HG03457 (cell line): ENCODE data around the gene TEX26.

Source experiments
- ATAC-seq: cut with Tn5 transposase; IDR thresholded peaks from one replicate; pipeline ENCODE4 v1.9.1; 2021; ENCODE audit warnings: moderate number of reproducible peaks; ENCODE audit not compliant: unreplicated experiment

The TEX26 gene

DNA sequence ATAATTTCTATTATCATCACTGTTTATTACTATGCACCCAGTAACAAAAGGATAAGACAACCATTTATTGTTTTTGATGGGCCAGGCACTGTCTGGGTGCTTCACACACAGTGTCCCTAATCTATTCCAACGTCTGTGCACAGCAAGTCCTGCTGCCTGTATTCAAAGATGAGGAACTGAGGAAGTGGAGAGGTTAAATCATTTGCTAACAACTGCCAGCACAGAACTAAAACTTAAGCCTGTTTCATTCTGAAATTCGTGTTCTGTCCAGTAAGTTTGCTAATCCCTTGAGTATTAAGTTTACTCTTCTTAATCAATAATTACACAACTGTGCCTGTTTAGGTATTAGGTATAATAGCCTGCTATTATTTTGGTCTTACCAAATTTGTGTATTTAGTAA, 41.9 kb downstream of the TEX26 start:
- ATAC-seq = no peak

DNA sequence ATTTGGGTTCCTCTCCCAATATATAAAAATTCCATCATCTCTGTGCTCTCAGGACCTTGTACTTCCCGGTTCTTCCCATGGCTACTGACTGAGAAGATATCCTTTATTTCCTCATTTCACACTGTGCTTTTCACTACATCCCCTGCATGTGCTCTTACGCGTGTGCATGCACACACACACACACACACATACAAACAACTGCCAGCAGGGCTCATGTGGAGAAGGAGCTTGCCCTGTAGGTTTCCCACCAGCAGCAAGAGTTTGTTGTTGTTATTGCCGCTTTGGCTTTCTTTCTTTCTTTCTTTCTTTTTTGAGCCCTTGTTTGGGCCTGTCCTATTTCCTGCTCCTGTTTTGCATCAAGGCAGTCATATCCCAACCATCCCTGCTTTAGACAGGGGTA, 43.6 kb downstream of the TEX26 start:
- ATAC-seq = no peak

DNA sequence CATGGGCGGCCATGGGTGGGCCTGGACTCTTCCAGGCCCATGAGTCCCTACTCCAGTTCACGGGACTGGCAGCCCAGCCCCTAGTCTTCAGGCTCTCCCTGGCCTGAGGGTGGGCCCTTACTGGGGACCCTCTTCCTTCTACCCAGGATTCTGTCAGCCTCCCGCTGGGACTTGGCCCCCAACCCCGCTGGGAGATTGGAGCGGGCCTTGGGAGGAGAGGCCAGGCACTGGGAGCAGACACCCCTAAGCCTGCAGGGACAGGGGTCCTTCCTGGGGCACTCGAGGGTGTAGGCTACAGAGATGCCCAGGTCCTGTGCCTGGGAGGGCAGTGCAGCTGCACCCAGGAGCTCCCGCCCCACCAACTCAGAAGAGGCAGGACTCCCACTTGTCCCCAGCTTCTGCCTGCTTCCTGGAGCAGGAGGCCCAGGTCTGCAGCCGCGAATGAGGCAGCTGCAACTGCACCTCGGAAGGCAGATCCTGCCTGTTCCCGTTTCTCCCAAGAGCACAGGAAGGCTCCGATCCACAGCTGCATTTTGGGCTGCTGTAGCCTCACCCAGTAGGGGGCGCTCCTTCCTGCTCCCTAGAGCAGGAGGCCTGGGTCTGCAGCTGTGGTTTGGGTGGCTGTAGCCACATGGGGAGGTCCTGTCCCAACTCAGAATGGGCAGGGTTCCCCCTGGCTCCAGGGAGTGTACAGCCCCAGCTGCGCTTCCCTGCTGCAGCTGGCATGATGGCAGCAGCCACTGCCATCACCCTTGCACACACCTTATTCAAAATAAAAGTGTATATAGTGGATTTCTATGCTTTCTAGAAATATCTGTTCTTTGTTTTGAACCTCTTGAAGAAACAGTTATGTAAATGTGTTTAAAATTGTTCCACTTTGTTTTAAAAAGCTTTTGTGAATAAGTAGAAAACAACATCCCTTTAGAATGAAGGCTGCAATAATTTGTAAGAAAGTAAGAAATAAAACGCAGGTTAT, 46.8 kb downstream of the TEX26 start:
- no peak for ATAC-seq

DNA sequence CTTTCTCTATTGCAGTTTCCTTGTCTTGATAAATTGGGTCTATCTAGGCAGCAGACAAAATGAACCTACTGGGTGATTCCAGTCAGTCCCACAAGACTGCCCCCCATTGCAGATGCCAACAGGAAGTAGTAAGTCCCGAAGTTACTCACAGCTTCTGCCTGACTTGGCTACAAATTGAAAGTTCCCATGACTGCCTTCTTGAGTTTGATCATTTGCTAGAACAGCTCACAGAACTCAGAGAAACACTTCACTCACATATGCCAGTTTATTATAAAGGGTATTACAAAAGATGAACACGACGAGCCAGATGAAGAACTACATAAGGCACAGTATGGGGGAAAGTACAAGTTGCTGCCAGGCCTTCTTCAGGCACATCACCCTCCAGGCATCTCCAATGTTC, 50.0 kb downstream of the TEX26 start:
- no peak for ATAC-seq

DNA sequence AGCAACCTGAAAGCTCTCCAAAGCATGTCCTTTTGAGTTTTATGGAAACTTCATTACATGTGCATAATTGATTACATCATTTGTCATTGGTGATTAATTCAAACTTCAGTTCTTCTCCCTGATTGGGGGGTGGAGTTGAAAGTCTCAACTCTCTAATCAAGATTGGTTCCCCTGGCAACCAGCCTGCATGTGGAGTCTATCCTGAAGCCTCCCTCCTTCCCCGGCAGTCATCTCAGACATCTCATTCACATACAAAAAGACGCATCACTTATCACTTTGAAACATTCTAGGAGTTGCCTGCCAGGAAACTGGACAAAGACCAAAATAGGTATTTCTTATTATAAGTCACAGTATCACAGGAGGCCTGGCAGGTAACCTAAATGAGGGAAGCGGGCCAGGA, 50.5 kb downstream of the TEX26 start:
- no peak for ATAC-seq

DNA sequence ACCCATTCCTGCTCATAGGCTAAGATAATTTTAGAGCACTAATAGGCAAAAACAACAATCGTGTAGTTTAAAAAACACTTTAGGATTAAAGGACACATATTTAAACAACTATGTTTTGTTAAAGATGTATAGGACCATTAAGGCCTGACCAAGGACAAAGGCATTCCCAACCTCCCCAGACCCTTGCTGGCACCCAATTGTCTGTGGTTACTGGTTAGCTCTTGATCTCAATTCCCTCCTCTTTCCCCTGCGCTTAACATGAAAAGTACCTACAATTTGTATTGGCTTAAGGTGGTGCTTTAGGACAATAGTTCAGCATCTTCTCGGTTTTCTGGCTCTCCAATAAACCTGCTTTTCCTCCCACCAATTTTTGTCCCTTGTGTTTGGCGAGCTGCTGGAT, 51.0 kb downstream of the TEX26 start:
- no peak for ATAC-seq

DNA sequence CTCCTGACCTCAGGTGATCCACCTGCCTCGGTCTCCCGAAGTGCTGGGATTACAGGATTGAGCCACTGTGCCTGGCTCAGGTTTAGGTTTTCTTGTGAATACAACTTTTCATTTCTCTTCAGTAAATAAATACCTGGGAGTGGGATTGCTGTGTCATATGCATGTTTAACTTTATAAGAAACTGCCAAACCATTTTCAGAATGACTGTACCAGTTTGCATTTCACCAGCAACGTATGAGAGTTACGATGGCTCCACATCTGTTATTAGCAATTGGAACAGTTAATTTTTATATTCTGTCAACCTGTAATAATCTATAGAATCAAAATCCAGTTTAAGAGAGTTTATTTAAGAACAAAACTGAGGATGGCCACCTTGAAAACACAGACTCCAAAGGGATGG, 52.2 kb downstream of the TEX26 start:
- ATAC-seq = no peak

DNA sequence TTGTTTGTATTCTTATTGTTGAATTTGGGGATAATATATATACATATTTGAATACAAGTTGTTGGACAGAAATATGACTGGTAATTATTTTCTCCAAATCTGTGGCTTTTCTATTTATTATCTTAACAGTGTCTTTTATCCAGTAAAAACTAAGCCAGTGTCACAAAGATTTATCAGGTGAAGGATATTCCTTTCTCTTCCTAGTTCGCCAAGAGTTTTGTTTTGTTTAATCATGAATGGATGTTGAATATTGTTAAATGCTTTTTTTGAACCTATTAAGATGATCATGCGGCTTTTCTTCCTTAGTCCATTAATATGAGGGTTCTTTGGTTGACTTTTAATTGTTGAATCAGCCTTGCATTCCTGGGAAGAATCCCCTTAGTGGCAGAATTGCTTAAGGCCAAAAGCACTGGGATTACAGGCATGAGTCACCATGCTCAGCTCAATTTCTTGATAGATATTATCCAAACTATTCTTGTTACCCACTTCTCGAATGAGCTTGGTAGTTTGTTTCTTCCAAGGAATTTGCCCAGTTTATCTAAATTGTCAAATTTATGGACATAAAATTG, 53.3 kb downstream of the TEX26 start:
- no peak for ATAC-seq

DNA sequence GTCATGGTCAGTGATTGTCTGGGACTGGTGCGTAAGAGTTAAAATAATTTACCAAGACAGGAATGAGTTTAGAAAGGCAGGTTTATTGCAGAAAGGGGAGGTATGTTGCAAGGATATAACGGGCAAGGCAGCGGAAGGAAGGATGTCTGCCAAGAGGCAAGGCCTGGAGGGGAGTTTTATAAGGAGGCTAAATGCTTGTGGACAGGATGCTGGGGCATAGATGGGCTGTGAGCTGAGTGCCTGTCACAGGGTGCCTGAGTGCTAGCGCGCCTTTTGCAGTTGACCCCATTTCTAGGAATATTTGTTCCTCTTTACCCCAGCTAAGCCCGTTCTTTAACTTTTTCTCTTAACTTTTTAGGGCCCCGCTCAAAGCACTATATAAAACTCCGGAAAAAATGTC, 58.7 kb downstream of the TEX26 start:
- no peak for ATAC-seq

DNA sequence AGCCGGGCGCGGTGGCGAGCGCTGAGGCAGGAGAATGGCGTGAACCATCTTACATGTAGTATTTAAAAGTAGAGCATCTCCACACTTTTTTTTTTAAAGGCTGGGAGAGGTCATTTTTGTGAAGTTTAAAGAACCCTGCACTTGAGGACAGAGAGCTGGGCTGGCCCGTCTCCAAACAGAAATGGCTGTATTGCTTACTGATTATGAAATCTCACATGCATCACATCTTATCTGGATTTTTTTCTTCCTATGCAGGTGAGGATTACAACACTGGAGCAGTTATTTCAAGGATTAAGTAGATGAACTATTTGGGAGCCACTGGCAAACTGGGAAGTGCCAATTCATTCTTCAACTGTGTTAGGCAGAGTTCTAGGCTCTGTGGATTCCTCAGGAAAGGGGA, 59.5 kb downstream of the TEX26 start:
- ATAC-seq = no peak

DNA sequence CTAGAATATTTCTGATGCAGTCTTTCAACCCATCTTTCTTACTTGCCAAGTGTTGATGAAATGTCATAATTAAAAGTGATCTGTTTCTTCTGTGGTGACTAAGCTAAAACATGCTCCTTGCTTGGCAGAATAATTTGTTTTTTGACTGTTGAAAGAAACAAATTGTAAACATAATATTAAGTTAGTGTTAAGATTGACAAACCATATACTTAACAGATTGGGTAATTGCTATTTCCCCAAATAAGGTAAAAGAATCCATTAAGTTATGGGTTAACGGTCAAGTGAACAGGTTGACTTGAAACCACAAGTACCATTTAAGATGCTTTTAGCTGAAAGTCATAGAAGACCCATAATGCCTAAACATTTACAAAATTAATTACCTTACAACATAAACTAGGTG, 62.9 kb downstream of the TEX26 start:
- ATAC-seq = no peak

DNA sequence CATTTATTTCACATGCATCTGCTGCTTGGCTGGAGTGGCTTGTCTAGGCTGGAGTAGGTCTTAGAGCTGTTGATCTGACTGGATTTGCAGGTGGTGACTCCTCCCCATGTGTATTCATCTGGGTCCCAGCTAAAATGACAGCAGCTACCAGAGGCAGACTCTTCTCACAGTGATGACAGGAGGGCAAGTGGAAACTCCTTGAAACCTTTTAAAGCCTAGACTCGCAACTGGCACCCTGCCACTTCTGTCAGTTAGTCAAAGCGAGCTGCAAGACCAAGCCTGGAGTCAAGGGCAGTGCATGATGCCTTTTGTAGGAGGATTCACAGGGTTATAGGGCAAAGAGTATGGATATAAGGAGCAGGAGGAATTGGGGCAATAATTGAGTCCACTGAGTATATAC, 65.2 kb downstream of the TEX26 start:
- ATAC-seq = no peak

DNA sequence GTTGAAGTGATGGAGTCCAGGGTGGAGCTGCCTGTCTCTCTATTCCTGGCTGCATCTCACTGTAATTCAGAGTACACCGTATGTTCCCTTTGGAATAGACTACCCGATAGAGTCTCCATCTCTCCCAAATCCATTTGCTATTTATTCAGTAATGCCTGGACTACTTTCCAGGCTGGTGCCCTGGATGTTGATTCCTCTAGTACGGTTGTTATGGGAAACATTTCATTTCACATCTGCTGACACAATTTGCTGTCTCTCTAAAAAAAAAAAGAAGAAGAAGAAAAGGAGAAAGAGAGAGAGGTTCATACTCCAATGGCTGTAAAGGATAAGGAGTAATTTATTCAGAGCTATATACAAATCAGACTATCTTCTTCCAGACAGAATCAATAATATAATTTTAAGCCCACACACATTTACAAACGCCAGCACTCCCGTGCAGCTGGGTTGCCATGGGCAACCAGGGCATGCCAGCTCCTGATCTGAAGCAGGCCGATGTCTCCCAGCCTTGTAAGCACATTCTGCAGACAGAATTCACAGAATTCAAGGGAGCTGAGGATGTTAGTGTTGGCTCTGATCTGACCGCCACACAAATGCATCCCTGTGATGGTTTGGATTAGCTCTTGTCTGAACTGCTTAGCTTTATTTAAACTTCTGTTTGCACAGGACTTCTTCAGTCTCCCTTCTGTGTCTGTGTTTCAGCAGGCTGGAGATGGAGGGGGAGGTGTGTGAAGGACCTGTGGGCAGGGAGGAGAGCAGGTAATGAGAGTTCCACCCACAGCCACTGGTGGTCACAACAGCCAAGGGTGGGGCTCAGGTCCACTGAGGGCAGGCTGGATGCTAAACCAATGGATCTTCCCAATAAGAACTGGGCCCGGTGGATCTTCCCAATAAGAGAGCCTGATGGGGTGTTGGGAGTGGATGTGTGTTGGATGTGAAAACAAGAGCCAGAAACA, 66.0 kb downstream of the TEX26 start:
- ATAC-seq = no peak

DNA sequence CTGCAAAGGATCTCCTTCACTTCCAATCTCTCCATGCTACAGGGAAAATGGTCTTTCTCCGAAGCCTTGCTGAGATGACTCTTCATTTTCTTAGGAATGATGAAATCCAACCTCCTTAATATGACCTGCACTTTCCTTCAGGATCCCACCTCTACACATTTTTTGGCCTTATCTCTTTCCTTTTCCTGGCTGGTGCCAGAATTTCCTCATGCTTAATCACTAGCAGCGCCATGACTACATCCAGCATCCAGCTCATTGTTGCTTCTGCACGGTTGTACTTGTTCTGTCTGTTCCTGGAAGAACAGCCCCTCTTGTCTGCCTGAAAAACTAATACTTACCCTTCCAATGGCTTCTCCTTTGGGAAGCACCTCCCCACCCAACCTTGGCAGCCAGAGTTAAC, 68.4 kb downstream of the TEX26 start:
- ATAC-seq = no peak

DNA sequence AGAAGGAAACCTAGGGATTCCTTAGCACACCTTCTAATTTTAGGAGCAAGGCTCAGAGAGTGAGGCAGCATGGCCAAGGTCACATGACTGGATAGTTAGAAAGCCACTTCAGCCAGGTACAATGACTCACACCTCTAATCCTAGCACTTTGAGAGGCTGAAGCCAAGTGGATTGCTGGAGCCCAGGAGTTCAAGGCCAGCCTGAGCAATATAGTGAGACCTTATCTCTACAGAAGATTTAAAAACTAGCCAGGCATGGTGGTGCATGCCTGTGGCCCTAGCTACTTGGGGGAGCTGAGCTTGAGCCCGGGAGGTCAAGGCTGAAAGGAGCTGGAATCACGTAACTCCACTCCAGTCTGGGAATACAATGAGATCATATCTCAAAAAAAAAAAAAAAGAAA, 69.2 kb downstream of the TEX26 start:
- ATAC-seq = no peak

DNA sequence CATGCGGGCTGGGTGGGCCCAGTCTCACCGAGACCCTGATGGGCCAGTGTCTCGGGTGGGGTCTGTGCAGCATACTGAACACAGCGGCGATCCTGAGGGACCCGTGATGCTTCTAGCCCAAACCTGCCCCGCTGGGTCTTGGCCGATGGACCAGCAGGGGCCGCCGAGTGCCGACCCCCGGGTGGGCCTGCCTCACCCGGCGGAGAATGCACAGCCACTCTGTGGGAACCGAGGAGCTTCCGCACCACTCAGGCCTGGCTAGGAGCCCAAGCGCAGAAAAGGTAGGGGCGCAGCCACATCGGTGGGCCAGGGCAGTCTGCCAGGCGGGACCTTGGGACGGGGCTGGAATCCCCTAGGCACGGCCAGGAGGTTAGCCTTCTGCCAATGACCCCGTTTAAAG, 72.6 kb downstream of the TEX26 start:
- no peak for ATAC-seq

DNA sequence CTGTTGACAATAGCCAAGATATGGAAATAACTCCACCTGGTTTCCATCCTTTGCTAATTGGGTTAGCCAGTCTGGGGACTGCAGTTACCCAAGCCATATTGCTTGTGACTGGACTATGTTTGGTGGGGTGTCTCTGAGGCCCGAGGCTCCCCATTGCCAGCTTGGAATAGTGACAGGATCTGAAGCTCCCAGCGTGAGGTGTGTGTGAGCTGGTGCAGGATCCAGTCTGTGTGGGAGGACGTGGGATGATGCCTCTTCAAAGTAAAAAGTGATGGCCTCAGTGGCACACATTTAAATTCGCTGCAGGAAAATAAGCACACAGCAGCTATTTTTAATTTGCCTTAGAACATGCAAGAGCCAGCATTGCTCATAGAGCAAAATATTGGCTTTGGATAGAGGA, 75.0 kb downstream of the TEX26 start:
- no peak for ATAC-seq

DNA sequence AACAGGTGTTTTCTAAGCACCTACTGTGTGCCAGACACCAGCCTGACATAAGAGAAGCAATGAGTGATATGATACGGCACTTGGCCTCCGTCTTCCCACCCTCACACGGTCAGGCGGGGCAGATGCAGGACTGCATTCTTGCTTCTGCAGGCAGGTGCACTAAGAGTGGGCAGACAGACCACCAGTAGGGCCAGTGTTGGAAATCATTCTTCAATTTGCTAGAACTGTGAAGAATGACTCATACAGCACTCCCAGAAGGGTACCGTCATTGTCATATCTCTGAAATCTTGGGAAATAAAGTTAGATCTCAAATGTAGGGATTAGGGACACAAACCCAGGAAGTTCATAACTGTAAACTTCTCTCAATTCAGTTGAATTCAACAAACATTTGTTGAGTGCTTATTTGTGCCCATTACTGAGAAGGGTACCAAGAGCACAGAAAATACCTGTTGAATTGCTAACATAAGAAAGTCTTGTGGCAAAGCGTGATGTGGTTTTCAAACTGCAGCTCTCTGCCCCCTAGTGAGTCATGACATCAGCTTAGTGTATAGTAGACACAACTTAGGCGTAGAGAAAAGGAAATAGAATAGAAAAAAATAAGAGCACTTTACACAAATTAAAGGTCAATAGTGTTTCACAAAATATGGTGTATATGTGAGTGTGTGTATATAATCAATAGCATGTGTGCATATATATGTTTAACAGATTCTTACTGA, 76.1 kb downstream of the TEX26 start:
- ATAC-seq = no peak

DNA sequence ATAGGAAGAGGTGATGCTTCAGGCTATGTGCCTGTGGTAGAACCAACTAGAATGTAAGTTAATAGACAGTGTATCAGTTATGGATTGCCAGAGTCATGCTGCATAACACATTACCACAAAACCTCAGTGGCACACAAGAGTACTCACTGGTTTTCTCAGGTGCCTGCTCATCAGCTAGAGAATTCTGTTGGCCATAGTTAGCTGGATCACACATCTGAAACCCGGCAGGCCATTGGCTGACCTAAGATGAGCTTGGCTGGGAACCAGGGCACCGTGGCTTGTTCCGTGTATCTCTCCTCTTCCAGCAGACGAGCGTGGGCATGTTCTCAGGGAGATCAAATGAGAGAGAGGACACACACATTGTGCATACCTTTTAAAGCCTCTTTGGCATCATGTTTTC, 76.7 kb downstream of the TEX26 start:
- ATAC-seq = no peak

DNA sequence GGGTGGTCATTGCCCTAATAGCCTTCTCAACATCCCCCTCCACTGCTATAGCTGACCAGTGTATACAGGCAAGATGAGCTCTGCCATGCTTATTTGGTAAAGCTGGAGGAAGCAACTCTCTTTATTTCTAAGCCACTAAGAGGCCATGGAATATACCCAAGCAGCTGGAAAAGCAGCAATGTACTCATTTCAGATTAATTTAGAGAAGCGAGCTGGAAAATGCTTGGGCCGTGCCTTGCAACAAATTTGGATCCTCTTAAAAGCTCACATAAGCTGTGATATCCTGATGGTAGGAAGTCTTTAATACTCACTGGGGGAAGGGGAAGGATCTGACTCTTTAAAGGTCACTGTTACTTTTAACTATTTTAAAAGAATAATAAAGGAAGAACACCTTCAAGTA, 77.8 kb downstream of the TEX26 start:
- no peak for ATAC-seq
